ENCODE data around the gene CA5A. TPM values are rescaled to one million over a fixed set of nuclear protein-coding genes. Genes with fewer than 3 reads are reported as not detected.
"Not testable (repeated sequence)": the region's sequence is repeated elsewhere in the genome, so short reads cannot be mapped to it uniquely, and the experiment has no call there.

Gene CA5A
- total RNA-seq, 8 experiments from 2014 or later, result 0.05 to 0.52 (median 0.17) TPM; not detected in 1

- 33 to 90% (median 60%) methylated on average over 1 to 24 of the region's 36 CpGs; no CpG with 5 or more reads in 1 of the 10 experiments for WGBS, 10 experiments
- in situ Hi-C loops (cut with MboI; ENCODE audit: low pct_unique_long_range_greater_than_20kb in 2 of 9, low sequenced_read_pairs in 9 of 9, unreplicated experiment in 9 of 9); H3K4me3 ChIP-seq; H3K27ac ChIP-seq: not testable (repeated sequence)
- H3K4me1 ChIP-seq (replicated peaks in 1 of 2), result peaks cover 9 to 12% of the 10 kb centered on the region in 2 donors
- ATAC-seq (replicated peaks in 6 of 8), result peak; percentile 17 to 89 (median 37)
Observed at GRCh38 chr16:87909203-87909935, 27.0 kb downstream of the CA5A start.

GRCh38 chr16:87908101-87908500, 28.2 kb downstream of the CA5A start:
- H3K4me1 ChIP-seq (replicated peaks in 1 of 2), result peaks cover 9 to 12% of the 10 kb centered on the region in 2 donors
- H3K4me3 ChIP-seq; in situ Hi-C loops (cut with MboI; ENCODE audit: low pct_unique_long_range_greater_than_20kb in 2 of 9, low sequenced_read_pairs in 9 of 9, unreplicated experiment in 9 of 9); ATAC-seq (replicated peaks in 6 of 8); H3K27ac ChIP-seq: not testable (repeated sequence)
- 59 to 100% (median 83%) methylated on average over 1 to 3 of the region's 11 CpGs; no CpG with 5 or more reads in 5 of the 10 experiments for WGBS, 10 experiments

GRCh38 chr16:87905521-87905920, 30.8 kb downstream of the CA5A start:
- ATAC-seq (replicated peaks in 6 of 8); H3K4me1 ChIP-seq (replicated peaks in 1 of 2); H3K27ac ChIP-seq; H3K4me3 ChIP-seq; in situ Hi-C loops (cut with MboI; ENCODE audit: low pct_unique_long_range_greater_than_20kb in 2 of 9, low sequenced_read_pairs in 9 of 9, unreplicated experiment in 9 of 9): not testable (repeated sequence)
- 73 to 80% methylated on average over 1 to 2 of the region's 7 CpGs; no CpG with 5 or more reads in 8 of the 10 experiments for WGBS, 10 experiments

- H3K4me3 ChIP-seq; H3K27ac ChIP-seq; in situ Hi-C loops (cut with MboI; ENCODE audit: low pct_unique_long_range_greater_than_20kb in 2 of 9, low sequenced_read_pairs in 9 of 9, unreplicated experiment in 9 of 9); H3K4me1 ChIP-seq (replicated peaks in 1 of 2); ATAC-seq (replicated peaks in 6 of 8): not testable (repeated sequence)
- 73% methylated on average over 2 of the region's 5 CpGs; no CpG with 5 or more reads in 9 of the 10 experiments for WGBS, 10 experiments
Observed at GRCh38 chr16:87904963-87905362, 31.4 kb downstream of the CA5A start.

GRCh38 chr16:87900489-87900888, 35.8 kb downstream of the CA5A start:
- H3K27ac ChIP-seq; H3K4me1 ChIP-seq (replicated peaks in 1 of 2); in situ Hi-C loops (cut with MboI; ENCODE audit: low pct_unique_long_range_greater_than_20kb in 2 of 9, low sequenced_read_pairs in 9 of 9, unreplicated experiment in 9 of 9); ATAC-seq (replicated peaks in 6 of 8); H3K4me3 ChIP-seq: not testable (repeated sequence)
- WGBS, 10 experiments, result 50 to 100% (median 86%) methylated on average over 1 to 10 of the region's 12 CpGs; no CpG with 5 or more reads in 1 of the 10 experiments

GRCh38 chr16:87897521-87898505, 38.5 kb downstream of the CA5A start:
- Histone ChIP-seq H3K4me1 (replicated peaks in 1 of 2) (peaks cover 0 to 4% of the 10 kb centered on the region in 2 donors), H3K4me3 (no peak overlapping the region), H3K27ac (peak overlapping the region in 1 of 2 donors; percentile 17)
- in situ Hi-C loops (cut with MboI; ENCODE audit: low pct_unique_long_range_greater_than_20kb in 2 of 9, low sequenced_read_pairs in 9 of 9, unreplicated experiment in 9 of 9), result loop anchor here in 2 of 9 experiments (25.0 kb wide), 1 partner anchor 111 kb away; no protein-coding TSS in a partner anchor
- peak in 5 of 8 experiments; percentile 12 to 64 (median 56) for ATAC-seq (replicated peaks in 6 of 8)
- WGBS, 10 experiments, result 71 to 82% (median 80%) methylated on average over 5 to 7 of the region's 20 CpGs; no CpG with 5 or more reads in 7 of the 10 experiments

- 24 to 100% (median 78%) methylated on average over 1 to 7 of the region's 16 CpGs; no CpG with 5 or more reads in 2 of the 10 experiments for WGBS, 10 experiments
- peak in 1 of 8 experiments; percentile 11 for ATAC-seq (replicated peaks in 6 of 8)
- H3K4me1 ChIP-seq (replicated peaks in 1 of 2); H3K4me3 ChIP-seq; H3K27ac ChIP-seq: not testable (repeated sequence)
- in situ Hi-C loops (cut with MboI; ENCODE audit: low pct_unique_long_range_greater_than_20kb in 2 of 9, low sequenced_read_pairs in 9 of 9, unreplicated experiment in 9 of 9), result loop anchor here in 2 of 9 experiments (25.0 kb wide), 1 partner anchor 110 kb away; no protein-coding TSS in a partner anchor
Observed at GRCh38 chr16:87896924-87897520, 39.3 kb downstream of the CA5A start.

- peak in 2 of 8 experiments; percentile 31 to 55 for ATAC-seq (replicated peaks in 6 of 8)
- H3K4me3 ChIP-seq; H3K27ac ChIP-seq; H3K4me1 ChIP-seq (replicated peaks in 1 of 2): not testable (repeated sequence)
- in situ Hi-C loops (cut with MboI; ENCODE audit: low pct_unique_long_range_greater_than_20kb in 2 of 9, low sequenced_read_pairs in 9 of 9, unreplicated experiment in 9 of 9), result loop anchor here in 2 of 9 experiments (25.0 kb wide), 1 partner anchor 109 kb away; no protein-coding TSS in a partner anchor
- WGBS, 10 experiments, result 64 to 96% (median 91%) methylated on average over 4 to 7 of the region's 17 CpGs; no CpG with 5 or more reads in 4 of the 10 experiments
Observed at GRCh38 chr16:87896176-87896890, 40.0 kb downstream of the CA5A start.

- Histone ChIP-seq H3K27ac (no peak overlapping the region), H3K4me1 (replicated peaks in 1 of 2) (peaks cover 0 to 4% of the 10 kb centered on the region in 2 donors), H3K4me3 (no peak overlapping the region)
- in situ Hi-C loops (cut with MboI; ENCODE audit: low pct_unique_long_range_greater_than_20kb in 2 of 9, low sequenced_read_pairs in 9 of 9, unreplicated experiment in 9 of 9), result loop anchor here in 2 of 9 experiments (25.0 kb wide), 1 partner anchor 108 kb away; no protein-coding TSS in a partner anchor
- peak in 4 of 8 experiments; percentile 11 to 53 (median 39) for ATAC-seq (replicated peaks in 6 of 8)
- WGBS, 10 experiments, result 20 to 100% (median 92%) methylated on average over 1 to 5 of the region's 10 CpGs; no CpG with 5 or more reads in 3 of the 10 experiments
Observed at GRCh38 chr16:87895641-87896141, 40.6 kb downstream of the CA5A start.

- not testable (repeated sequence) for H3K27ac ChIP-seq; H3K4me3 ChIP-seq; H3K4me1 ChIP-seq (replicated peaks in 1 of 2)
- in situ Hi-C loops (cut with MboI; ENCODE audit: low pct_unique_long_range_greater_than_20kb in 2 of 9, low sequenced_read_pairs in 9 of 9, unreplicated experiment in 9 of 9), result loop anchor here in 2 of 9 experiments (25.0 kb wide), 1 partner anchor 107 kb away; no protein-coding TSS in a partner anchor
- 10 to 100% methylated on average over 1 to 2 of the region's 4 CpGs; no CpG with 5 or more reads in 8 of the 10 experiments for WGBS, 10 experiments
- peak in 7 of 8 experiments; percentile 38 to 80 (median 66) for ATAC-seq (replicated peaks in 6 of 8)
Observed at GRCh38 chr16:87894005-87894404, 42.3 kb downstream of the CA5A start.

- H3K4me1 ChIP-seq (replicated peaks in 1 of 2), result no peaks in the 10 kb centered on the region
- no peak overlapping the region for H3K27ac ChIP-seq
- no peak overlapping the region for H3K4me3 ChIP-seq
- in situ Hi-C loops (cut with MboI; ENCODE audit: low pct_unique_long_range_greater_than_20kb in 2 of 9, low sequenced_read_pairs in 9 of 9, unreplicated experiment in 9 of 9), result loop anchor here in 2 of 9 experiments (25.0 kb wide), 1 partner anchor 104 kb away; no protein-coding TSS in a partner anchor
- 20 to 100% (median 82%) methylated on average over 1 to 4 of the region's 21 CpGs; no CpG with 5 or more reads in 6 of the 10 experiments for WGBS, 10 experiments
- no peak for ATAC-seq (replicated peaks in 6 of 8)
Observed at GRCh38 chr16:87891764-87892163, 44.6 kb downstream of the CA5A start.

All from motor neuron (in vitro differentiated cells).